Measurements from ENCODE around the gene KBTBD13.
A peak's percentile ranks its signal among the peaks of the same experiment; 100 is the strongest.

Gene KBTBD13

DNA sequence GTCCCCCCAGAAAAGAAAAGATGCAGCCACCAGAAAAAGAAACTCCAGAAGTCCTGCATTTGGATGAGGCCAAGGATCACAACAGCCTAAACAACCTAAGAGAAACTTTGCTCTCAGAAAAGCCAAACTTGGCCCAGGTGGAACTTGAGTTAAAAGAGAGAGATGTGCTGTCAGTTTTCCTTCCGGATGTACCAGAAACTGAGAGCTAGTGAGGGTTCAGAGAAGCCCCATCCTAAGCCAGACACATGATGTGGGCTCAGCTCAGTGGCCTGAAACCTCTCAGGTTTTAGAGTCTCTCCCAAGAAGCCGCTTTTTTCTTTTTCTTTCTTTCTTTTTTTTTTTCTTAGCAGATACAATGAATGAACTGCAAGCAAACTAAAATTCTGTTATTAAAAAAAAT is 23.6 kb upstream of the KBTBD13 start:
- DNase-seq = no peak

DNA sequence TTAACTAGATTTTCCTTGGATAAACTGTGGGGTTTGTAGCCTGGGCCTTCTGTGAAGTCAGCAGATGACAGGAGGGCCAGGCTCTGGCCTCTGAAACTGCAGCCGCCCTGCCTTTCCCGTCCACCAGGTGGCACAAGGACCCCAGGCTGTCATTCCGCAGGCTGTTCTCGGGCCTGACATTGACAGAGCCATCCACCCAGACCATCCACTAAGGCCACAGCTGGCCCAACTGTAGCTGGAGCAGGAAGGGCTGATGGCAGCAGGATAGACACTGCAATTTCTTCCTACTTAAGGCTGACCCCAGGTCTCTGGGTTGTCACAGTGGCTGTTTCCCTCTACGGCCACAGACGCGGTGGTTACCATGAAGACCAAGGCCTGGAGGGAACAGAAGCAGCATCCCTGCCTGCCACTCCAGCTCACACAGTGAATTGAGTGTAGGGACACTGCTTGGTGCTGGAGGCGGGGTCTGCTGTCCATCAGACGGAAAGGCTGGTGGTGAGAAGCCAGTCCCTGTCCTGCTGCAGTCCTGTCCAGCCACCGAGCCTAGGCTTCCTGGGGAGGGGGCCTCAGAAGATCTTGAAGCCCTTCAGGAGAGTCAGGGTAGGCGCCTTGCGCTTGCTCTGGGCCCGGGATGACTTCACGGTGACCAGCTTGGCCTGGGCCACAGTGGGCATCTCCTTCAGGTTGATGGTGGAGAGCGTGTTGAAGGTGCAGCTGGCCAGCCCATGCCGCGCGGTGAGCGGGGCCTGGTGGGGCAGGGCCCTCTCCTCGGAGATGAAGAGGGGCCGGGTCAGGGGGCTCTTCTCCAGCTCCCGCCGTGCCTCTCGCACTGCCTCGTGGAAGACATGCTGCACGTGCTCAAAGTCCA is 22.0 kb upstream of the KBTBD13 start:
- DNase-seq = peak; percentile 76

DNA sequence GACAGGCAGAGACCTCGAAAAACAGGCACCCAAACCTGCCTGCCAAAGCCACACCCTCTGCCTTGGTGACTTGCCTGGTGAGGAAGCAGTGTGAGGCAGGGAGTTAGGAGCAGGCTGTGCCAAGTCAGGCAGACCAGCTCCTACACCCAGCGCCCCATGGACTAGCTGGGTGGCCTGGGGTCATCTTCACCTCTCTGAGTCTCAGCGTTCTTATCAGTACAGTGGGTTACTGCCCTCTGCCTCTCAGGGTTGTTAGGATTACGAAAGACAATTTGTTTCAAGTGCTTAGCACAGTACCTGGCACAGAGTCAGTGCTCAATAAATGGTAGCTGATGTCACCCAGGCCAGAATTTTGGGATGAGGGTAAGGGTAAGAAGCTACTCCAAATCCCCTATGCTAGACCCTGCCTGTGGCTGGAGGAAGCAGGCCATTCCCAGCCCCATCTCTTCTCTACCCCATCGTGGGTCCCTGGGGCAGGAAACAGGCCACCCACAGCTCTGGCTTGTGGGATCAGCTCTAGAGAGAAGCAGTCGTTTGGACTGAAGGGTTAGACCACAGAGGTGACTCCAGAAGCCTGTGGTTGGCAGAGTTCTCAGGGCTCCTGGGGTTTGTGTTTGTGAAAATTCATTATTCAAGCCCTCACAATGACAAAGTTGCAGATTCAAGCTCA is 21.2 kb upstream of the KBTBD13 start:
- DNase-seq = no peak

DNA sequence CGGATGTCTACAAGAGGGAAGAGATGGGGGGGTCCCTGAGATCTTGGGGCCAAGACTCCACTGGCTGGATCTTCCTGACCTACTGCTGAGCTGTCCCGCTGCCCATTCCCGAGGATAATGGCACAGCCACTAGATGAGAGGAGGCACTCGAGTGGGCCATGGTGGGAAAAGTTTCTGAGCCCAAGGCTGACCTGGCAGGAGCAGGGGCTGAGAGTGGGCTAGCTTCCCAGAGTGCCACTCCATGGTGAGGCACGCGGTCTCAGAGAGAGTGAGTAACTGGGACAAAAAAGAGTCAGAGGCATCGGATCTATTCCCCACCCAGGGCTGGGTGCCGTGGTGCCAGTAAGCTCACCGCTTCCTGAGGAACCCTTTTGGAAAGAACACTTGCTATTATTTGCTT is 20.4 kb upstream of the KBTBD13 start:
- no peak for DNase-seq

DNA sequence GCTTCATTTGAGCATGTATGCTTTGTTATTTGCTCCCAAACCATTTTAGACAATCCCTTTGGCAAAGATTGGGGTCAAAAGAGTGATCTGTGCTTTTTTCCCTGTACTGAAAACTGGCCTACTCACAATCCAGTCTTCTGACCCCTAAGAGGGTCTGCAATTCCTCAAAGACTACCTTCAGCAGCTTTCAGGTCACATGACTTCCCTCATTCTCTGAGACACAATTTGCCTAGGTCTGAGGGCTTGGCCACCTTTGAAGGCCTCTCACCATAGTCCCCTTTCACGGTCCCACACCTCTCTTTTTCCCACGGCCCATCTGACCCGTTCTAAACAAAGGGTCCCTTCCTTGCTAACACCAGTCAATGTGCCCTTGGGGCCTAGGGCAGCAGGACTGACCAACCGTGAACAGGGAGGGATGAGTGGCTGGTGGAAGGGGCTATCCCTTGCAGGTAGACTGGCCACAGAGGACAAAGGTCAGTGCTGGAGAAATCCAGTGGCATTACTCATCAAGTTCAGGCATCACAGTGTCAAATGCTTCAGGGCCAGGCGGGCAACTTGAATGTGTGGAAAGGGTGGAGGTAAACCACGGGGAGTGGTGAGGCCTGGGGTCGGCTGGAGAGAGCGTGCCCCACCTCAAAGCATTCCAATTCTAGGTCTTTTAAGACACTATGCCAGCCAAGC is 19.5 kb upstream of the KBTBD13 start:
- DNase-seq = no peak

DNA sequence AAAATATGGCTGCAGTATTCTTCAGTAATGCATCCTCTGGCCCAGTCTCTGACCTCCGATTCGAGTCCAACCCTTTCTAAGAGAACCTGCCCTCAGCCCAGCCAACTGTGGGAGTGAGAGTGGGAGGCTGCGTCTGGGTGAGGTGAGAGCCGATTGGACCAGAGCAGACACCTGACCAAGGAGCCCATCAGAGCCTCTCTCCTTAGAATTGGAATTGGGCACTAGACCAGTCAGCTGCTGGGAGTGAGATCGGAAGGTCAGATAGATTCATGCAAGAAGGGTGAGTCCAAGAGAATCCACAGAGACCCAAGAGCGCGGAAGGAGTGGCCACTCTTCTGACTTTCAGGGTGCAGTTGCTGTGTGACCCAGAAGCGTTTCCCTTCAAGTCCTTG is 19.0 kb upstream of the KBTBD13 start:
- no peak for DNase-seq

DNA sequence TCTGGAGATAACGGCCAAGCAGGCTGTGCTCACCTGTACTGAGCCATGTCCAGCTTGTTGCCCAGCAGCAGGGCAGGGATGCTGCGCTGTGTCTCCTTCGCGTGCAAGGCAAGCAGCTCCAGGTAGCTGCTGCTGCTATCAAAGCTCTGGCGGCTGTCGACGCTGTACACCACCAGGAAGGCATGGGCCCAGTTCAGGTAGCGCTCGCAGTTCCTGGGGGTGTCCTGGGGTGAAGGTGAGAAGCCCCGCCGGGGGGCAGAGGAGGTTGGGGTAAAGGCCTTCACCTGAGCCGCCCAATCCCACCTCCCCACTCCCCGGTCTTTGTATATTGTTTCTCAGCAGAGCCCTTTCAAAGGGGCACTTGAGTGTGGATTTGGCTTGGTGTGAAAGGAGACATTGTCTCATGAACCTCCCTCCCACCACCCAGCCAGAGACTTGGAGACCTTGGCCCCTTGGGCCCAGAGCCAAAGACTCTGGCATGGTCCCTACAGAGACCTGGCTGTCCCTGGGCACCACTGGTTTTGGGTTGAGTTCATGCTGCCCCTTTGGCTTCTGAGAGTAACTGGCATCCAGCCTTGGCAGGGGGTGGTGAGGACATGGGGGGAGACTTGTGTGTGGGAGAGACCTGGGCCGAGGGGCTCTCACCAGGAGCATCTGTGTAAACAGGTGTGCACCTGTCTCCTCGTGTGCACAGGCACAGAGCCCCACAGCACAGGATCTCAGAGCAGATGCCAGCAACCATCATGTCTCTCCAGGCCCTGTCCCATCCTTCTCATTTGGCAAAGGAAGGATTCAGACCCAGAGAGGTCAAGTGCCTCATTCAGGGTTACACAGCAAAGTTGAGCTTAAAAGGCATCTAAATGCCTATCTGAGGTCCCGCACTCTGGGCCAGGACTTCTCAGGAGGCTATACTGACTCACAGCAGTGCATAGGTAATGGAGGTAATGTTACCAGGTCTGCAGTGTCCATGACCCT is 17.9 kb upstream of the KBTBD13 start:
- no peak for DNase-seq

DNA sequence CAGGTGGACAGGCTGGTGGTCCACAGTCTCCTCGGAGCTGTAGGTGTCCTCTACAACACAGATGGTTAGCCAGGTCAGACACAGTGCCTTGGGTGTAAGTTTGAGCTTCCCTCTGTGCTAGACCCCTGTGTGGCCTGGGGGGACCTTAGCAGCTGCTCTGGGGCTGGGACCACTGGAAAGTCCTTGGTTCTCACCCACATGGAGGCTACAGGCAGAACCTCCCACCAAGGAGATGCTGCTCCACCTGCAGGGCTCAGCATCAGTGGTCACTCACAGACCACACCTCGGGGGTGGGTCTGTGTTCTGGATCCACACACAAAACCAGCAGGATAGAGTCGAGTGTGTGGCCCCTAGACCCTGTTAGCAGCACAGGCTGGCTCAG is 17.2 kb upstream of the KBTBD13 start:
- DNase-seq = no peak

DNA sequence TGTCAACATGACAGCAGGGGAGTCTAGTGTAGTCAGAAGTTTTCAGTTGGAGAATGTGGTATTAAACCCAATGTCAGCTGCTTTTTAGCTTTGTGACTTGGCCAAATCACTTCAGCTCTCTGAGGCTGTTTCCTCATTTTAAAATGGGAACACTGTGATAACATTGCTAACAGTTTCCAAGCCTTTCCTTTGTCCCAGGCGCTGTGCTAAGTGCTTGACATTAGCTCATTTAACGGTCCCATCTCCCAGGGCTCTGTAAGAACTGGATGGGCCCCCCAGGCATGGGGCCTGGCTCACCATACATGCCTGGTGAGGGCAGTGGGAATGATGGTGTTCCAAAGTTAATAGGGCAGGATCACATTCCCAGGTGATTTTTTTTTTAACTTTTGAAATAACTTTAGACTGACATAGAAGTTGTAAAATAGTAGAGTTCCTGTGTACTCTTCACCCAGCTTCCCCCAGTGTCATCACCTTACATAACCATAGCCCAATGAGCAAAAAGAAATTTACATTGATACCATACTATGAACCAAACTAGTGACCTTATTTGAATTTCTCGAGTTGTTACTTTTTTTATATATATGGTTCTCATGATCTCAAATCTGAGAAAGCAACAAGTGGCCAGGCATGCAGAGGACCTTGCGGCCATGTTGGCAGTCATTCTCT is 16.5 kb upstream of the KBTBD13 start:
- no peak for DNase-seq

DNA sequence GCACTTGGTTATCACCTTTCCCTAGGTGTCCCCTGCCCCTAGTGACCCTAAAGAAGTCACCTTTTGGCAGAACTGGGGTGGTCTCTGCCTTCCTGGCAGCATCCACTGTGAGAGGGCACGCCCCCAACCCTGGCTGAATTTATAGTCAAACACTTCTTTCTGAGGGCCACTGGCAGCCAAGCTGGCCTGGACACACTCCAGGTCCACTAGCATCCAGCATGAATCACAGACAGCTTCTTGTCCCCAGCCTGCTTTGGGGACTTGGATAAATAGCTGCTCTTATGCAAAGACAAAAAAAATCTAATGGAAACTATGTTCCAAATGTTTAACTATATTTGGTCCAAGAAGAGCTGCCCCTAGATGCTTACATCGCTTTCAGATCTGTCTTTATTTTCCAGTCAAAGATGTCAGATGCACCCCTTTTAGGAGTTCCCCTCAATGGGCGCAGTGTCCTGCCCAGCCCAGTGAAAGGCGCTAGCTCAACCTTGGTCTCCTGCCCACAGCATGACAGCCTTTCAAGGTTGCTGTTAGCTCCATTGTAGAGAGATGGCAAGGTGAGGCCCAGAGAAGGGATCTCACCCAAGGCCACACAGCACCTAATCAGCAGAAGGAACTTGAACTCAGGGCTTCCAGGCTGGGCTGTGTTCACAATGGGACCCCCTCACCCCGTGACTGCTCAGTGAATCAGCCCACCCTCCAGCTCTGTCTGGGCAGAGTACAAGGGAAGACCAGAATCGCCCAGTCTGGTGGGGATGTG is 15.7 kb upstream of the KBTBD13 start:
- no peak for DNase-seq

DNA sequence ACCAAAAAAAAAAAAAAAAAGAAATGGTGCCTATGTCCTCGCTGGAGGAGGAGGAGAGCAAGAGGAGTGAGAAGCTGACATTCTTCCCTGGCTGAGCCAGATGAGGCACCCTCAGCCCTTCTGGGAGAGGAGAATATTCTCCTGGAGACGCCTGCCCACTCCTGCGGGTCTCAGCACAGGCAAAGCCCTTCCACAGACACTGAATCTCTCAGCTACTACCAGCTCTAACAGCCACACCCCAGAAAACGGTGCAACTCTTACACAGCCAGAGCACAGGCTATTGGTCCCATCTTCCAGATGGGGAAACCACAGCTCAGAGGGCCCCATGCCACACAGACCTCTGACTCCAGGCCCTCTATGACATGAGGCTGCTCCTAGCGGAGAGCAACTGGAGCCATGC is 14.5 kb upstream of the KBTBD13 start:
- no peak for DNase-seq

DNA sequence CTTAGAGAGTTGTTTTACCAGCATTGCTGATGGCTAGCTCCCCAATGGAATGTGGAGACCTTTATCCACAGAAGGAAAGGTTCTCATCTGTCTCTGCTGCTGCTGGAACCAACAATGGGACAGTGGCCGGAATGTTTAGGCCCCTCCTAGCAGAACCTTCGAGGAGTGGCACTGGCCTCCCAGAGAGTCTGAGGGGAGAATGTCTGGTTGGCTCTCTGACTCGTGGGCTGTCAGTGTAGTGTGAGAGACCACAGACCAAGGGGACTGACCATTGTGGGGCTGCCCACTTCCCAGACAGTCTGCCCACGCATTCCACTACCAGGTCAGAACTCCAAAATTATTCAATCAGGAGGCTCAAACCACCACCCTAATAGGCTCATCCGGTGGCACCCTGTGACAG is 13.8 kb upstream of the KBTBD13 start:
- no peak for DNase-seq

DNA sequence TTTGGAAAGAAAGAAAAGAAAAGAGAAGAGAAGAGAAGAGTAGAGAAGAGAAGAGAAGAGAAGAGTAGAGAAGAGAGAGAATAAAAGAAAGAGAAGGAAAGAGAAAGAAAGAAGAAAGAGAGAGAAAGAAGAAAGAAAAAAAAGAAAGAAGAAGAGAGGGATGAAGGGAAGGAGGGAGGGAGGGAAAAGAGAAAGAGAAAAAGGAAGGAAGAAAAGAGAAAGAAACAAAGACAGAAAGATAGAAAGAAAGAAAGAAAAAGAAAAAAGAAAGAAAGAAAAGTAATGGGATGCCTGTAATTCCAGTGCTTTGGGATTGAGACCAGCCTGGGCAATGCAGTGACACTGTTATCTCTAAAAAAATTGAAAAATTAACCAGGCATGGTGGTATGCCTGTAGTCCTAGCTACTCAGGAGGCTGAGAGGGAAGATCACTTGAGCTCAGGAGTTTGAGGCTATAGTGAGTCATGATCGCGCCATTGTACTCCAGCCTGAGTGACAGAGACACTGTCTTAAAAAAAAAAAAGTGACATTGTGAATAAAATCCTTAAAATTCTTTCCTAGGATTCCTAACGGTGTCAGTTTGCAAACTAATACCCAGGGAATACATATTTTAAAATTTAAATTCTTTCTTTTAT is 10.4 kb upstream of the KBTBD13 start:
- DNase-seq = no peak

DNA sequence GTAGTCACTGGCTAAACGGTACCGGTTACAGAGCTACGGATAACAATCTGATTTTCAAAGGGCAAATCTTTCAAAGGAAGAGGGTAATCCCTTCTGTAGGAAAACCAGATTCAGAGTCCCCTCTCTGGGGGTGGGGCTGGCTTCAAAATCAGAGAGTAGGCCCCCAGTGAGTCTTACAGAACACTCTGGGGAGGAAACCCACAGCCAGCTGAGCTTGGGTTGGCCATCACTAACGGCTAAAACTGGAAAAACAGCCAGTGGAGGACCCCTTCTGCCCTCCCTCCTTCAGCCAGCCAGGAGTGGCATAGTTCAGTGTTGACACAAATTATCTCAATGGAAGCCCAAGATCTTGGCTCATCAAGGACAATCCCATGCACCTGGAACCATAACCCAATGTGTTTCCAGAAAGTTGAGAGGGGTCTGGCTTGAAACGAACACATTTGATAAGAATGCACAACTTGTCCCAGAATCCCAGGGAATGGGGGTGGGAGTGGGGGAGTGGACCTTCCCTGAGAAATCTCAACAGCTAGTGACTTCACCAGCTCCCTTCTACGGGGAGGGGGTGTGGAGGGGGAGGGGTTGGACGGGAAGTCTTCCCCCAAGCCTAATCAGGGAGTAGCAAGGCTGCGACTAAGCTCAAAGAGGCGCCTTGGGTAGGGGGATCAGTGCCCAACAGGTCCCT is 9.8 kb upstream of the KBTBD13 start:
- DNase-seq = no peak

DNA sequence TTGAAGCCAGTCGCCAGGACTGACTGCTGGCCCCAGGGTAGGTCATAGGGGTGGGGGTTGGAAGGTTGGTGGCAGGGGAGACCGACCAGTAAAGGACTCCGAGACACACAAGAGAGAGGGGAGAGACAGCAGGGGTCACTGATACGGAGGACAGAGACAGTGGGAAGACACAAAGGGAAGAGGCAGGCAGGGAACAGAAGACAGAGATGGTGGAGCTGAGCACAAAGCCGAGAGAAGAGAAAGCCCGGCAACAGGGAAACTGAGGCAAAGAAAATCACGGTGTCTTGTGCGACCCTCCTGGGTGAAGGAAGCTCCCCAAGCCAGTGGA is 9.3 kb upstream of the KBTBD13 start:
- no peak for DNase-seq

DNA sequence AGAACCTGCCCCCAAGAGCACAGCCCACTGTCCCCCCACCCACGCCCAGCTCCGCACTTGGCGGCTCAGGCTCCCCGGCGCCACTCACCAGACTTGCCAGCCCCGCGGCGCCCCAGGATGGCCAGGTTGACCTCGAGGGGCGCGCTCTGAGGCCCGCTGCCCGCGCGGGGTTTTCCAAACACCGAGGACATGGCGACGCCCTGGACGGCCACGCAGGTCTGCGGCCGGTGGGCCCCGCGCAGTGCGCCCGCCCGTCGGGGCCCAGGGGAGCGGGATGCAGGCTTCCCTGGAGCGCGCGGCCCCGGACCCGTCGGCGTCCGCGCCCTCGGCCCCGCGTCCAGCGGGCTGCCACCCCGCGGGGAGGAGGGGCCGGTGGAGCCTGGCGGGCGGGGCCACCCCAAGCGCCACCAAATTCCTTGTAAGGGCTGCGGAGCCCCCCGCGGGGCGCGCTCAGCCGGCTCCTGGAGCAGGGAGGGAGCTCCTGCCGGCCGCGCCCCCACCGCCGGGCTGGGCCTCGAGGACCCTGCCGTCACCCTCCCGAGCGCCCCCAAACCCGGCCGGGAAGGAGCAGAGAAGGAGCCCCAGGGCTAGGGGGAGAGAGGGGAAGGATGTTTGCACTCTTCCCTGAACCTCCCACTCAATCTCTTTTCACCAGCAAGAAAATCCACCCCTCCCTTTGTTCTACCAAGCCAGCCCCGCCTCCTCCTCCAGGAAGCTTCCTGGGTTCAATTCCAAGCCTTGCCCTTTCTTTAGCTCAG is 8.7 kb upstream of the KBTBD13 start, which contains the start of gene RASL12:
Gene RASL12, minus strand, starts transcription at position 347 of the 758 bp plus-strand sequence. Its CDS starts 156 bp downstream, at position 191.
- peak; percentile 62 for DNase-seq

DNA sequence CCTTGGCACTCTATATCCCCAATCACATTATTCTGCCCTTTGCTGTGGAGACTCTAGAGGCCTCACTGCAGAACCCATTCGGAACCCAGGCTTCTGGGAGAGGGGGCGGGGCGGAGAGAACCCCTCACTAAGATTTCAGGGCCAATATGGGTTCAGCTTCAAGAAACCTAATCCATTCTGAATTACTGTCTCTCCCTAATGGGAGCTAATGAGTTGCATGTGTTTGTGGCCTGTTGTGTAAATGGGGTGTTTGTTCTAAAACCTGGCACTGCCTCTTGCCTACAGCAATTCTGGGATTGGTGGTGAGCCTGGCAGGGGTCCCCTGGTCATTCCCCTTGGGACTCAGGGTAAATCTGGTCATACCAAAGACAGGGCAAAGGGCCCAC is 8.2 kb upstream of the KBTBD13 start:
- peak; percentile 40 for DNase-seq

DNA sequence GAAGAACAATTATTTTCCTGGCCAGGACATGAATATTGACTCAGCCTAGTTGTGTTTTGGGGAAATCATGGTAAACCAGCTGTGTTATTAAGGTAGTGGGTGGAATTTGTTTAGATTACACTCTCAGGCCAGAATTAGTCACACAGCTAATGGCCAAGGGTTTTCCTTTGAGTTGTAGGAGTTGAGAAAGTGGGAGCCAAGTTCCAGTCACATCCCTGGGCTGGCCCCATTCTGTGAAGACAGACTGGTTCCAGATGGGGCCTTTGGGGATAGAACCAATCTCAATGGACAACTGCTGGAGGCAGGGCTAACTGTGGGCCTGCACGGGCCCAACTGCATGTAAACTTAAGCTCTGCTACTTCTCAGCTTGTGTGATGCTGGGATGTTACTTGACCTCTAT is 7.4 kb upstream of the KBTBD13 start:
- no peak for DNase-seq

DNA sequence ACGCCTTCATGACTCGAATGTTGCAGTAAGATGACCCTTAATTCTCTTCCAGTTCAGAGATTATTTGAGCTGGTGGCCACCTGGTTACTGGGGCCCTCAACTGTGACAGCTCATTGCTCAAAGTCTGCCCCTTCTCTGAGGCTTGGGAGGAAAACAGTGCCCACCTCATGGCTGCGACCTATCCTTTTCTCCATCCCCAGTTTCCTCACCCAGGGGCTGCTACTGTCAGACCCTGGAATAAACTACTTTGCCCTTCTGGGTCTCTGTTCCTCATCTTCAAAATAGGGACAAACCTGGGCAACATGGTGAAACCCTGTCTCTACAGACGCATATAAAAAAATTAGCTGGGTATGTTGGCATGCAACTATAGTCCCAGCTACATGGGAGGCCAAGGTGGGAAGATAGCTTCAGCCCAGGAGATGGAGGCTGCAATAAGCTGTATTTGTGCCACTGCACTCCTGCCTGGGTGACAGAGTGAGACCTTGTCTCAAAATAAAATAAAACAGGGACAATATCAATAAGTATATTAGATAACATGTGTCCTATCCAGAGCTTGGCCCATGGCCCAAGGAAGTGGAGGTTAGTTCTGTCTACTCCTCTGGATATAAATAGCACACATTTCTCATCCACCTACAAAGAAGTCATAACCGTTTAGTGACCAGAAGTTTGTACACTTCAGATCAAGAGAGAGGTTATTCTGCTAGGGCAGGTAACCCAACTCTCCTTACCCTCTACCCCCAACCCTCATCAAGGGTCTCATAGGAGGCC is 6.6 kb upstream of the KBTBD13 start:
- DNase-seq = no peak

All from NCI-H69 (cell line).